DND-41 (cell line): Measurements from ENCODE around the gene EMCN.

Experiments used
- ATAC-seq: fragments of 200-7000 bp; cut with Tn5 transposase; 3 replicates; pipeline ENCODE4 v1.9.1; 2021; ENCODE audit warnings: low read depth; ENCODE audit not compliant: insufficient read depth
- DNase-seq: peaks from one replicate; pipeline ENCODE4 v3.0.0-alpha.2; 2020
- H2AFZ ChIP-seq: 2 replicates; pipeline ENCODE4 v1.6.0; 2012; ENCODE audit warnings: low read depth, low read length
- H3K27ac ChIP-seq: 2 replicates; pipeline ENCODE4 v1.5.1; 2012; ENCODE audit warnings: low read length, inconsistent platforms
- H3K27me3 ChIP-seq: fragments of 200-600 bp; sonication (generic); 2 replicates; pipeline ENCODE4 v1.6.0; 2012; ENCODE audit warnings: low read length, mild to moderate bottlenecking, inconsistent platforms; ENCODE audit not compliant: insufficient read depth, poor library complexity
- H3K36me3 ChIP-seq: 2 replicates; pipeline ENCODE4 v1.5.1; 2012; ENCODE audit warnings: low read length, inconsistent platforms; ENCODE audit not compliant: insufficient read depth
- H3K4me1 ChIP-seq: 2 replicates; pipeline ENCODE4 v1.5.1; 2012; ENCODE audit warnings: mild to moderate bottlenecking, low read length; ENCODE audit not compliant: insufficient read depth
- H3K4me2 ChIP-seq: 2 replicates; pipeline ENCODE4 v1.6.0; 2012; ENCODE audit warnings: mild to moderate bottlenecking, moderate library complexity, low read length, inconsistent platforms; ENCODE audit not compliant: insufficient read depth
- H3K4me3 ChIP-seq, 2 experiments: fragments of 200-600 bp in 1 of 2; shearing (Covaris generic) in 1 of 2; 2 replicates each; pipeline ENCODE4 v1.5.1; 2012 to 2016; ENCODE audit warnings: inconsistent platforms in 2 of 2, low read length in 2 of 2, mild to moderate bottlenecking in 2 of 2, low read depth in 1 of 2, moderate library complexity in 1 of 2
- H3K79me2 ChIP-seq: 2 replicates; pipeline ENCODE4 v1.6.0; 2012; ENCODE audit warnings: low read length, inconsistent platforms; ENCODE audit not compliant: insufficient read depth
- H3K9ac ChIP-seq: 2 replicates; pipeline ENCODE4 v1.6.0; 2012; ENCODE audit warnings: low read depth, mild to moderate bottlenecking, inconsistent platforms, low read length, moderate library complexity
- H3K9me3 ChIP-seq: 2 replicates; pipeline ENCODE4 v1.5.1; 2012; ENCODE audit warnings: low read length, moderate library complexity, mild to moderate bottlenecking, inconsistent platforms; ENCODE audit not compliant: insufficient read depth, severe bottlenecking
- H4K20me1 ChIP-seq: 2 replicates; pipeline ENCODE4 v1.6.0; 2012; ENCODE audit warnings: low read length; ENCODE audit not compliant: insufficient read depth
- CTCF ChIP-seq: IDR thresholded peaks from 2 replicates; pipeline ENCODE4 v1.5.1; 2012; ENCODE audit warnings: borderline replicate concordance, low read length, moderate library complexity, mild to moderate bottlenecking; ENCODE audit not compliant: poor library complexity, severe bottlenecking; ENCODE audit errors: extremely low read depth
- EZH2 ChIP-seq: IDR thresholded peaks from 3 replicates; pipeline ENCODE4 v1.6.1; 2012; ENCODE audit warnings: borderline replicate concordance, low read depth, mild to moderate bottlenecking, moderate library complexity, low read length, inconsistent platforms; ENCODE audit not compliant: severe bottlenecking

Gene EMCN

DNA sequence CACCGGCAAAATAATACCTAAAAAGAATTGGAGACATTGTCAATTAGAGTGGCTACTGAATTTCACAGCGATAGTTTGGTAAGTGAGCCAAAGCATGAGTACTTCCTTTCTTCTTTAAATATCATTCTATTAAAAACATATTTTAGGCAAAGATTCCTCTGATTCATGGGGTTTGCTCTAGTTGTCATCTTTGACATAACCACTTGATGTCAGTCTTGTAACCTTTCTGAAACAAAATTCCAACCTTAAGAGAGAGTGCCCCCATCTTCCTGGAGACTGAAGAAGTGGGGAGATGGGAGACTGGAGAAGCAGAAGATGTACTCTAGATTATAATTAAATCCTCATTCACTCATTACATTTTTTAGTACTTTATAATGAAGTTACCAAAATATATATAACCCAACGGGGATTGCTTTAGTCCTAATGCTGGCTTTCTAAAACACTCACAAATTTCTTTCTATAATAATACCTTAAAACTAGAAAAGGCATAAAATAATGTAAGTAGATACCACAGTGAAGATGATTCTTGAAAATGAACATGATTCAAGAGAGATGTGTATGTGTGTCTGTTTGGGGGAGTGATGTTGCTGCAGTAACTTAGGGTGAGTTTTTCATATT lies 96.4 kb downstream of the EMCN start:
- Histone ChIP-seq H3K4me1 (peaks cover 7% of the 10 kb centered on the region; the same call in 1 of the 2 replicates), H4K20me1 (no peaks in the 10 kb centered on the region), H3K4me3 (no peak overlapping the region), H3K27ac (no peak overlapping the region), H3K9ac (no peak overlapping the region), H2AFZ (no peak overlapping the region), H3K79me2 (no peaks in the 10 kb centered on the region), H3K9me3 (no peaks in the 10 kb centered on the region), H3K4me2 (no peak overlapping the region), H3K27me3 (no peaks in the 10 kb centered on the region), H3K36me3 (no peaks in the 10 kb centered on the region)
- ATAC-seq (peak; percentile 77), DNase-seq (no peak)
- TF ChIP-seq EZH2 (no peak), CTCF (peak; percentile 77)

GRCh38 chr4:100420571-100420970 lies 97.3 kb downstream of the EMCN start:
- Histone ChIP-seq H3K9me3 (no peaks in the 10 kb centered on the region), H3K27ac (no peak overlapping the region), H3K4me2 (no peak overlapping the region), H3K36me3 (no peaks in the 10 kb centered on the region), H3K4me3 (no peak overlapping the region), H2AFZ (no peak overlapping the region), H4K20me1 (no peaks in the 10 kb centered on the region), H3K4me1 (peaks cover 7% of the 10 kb centered on the region; the same call in 1 of the 2 replicates), H3K79me2 (no peaks in the 10 kb centered on the region), H3K9ac (no peak overlapping the region), H3K27me3 (no peaks in the 10 kb centered on the region)
- no peak for DNase-seq
- TF ChIP-seq CTCF, result no peak
- TF ChIP-seq EZH2, result no peak
- no peak for ATAC-seq

DNA sequence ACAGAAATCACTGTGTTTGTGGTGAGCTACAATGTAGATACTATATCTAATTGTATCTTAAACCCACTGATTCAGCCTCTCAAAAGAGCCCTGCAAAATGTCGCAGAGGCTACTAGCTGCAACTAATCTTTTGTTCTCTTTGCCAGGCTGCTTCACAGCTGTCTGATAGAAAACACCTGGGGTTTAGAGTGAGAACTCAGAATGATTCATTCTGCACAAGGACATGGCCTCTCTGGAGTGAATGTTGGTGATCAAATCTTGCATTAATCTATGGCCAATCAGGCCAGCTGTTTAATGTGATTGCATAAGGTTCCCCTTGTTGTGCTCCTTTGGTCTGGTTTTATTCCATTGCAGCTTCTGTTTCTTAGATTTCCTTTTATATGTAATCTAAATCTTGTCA lies 100.3 kb downstream of the EMCN start:
- DNase-seq, result no peak
- no peak for ATAC-seq

More for the DNA sequence above, 100.3 kb downstream of the EMCN start:
- no peak for TF ChIP-seq CTCF
- no peak for TF ChIP-seq EZH2
- no peaks in the 10 kb centered on the region for H3K27me3 ChIP-seq
- no peak overlapping the region for H2AFZ ChIP-seq
- H3K79me2 ChIP-seq, result no peaks in the 10 kb centered on the region
- H4K20me1 ChIP-seq, result no peaks in the 10 kb centered on the region
- no peak overlapping the region for H3K4me3 ChIP-seq
- H3K27ac ChIP-seq, result no peak overlapping the region
- H3K4me2 ChIP-seq, result no peak overlapping the region
- no peaks in the 10 kb centered on the region for H3K4me1 ChIP-seq
- H3K9me3 ChIP-seq, result no peaks in the 10 kb centered on the region
- no peaks in the 10 kb centered on the region for H3K36me3 ChIP-seq
- no peak overlapping the region for H3K9ac ChIP-seq
